Endothelial cell of umbilical vein (primary cell): ENCODE results near the gene XRCC2. TPM values are rescaled to one million over a fixed set of nuclear protein-coding genes. Genes with fewer than 3 reads are reported as not detected.

Experiments
- BruUV-seq: library from RNA; stranded (reverse); fragments of 400-500 nt; replicated peaks from 2 replicates; lab custom pipeline; 2021; lab: Mats Ljungman, UMichigan
- CTCF ChIA-PET: fragments of 300-600, 350-600 bp; sonication (Branson Sonifier 250); formaldehyde crosslinking; loops from one replicate; lab custom pipeline; 2021; ENCODE audit warnings: antibody characterized with exemption, inconsistent platforms; lab: Charles Lee
- POLR2A ChIA-PET: fragments of 300-600, 350-600 bp; sonication (Branson Sonifier 250); formaldehyde crosslinking; loops from one replicate; lab custom pipeline; 2021; ENCODE audit warnings: antibody characterized with exemption, inconsistent platforms; lab: Charles Lee
- DNase-seq: peaks from one replicate; pipeline ENCODE4 v3.0.0-alpha.2; 2011; ENCODE audit warnings: low read depth, low spot score
- FAIRE-seq: peaks from 2 replicates; lab custom pipeline; 2011; peaks lifted over from hg19 to GRCh38; lab: Jason Lieb, UNC
- H2AFZ ChIP-seq: 2 replicates; pipeline ENCODE4 v1.6.0; 2012; ENCODE audit warnings: low read depth, low read length, control low read depth, inconsistent platforms
- H3K27ac ChIP-seq: 2 replicates; pipeline ENCODE4 v1.5.1; 2011; ENCODE audit warnings: low read depth, mild to moderate bottlenecking, control low read depth, low read length, moderate library complexity; ENCODE audit not compliant: insufficient read depth
- H3K27me3 ChIP-seq, 2 experiments: 2 replicates each; pipeline versions ENCODE4 v1.6.0 to v1.6.1; 2011; ENCODE audit warnings: low read length in 2 of 2, mixed read lengths in 1 of 2; ENCODE audit not compliant: control insufficient read depth in 2 of 2, insufficient read depth in 2 of 2
- H3K36me3 ChIP-seq, 2 experiments: 2 replicates in 1 of 2; 3 replicates in 1 of 2; pipeline ENCODE4 v1.5.1; 2011; ENCODE audit warnings: low read length in 2 of 2, mild to moderate bottlenecking in 1 of 2, moderate library complexity in 1 of 2; ENCODE audit not compliant: control insufficient read depth in 2 of 2, insufficient read depth in 2 of 2; ENCODE audit errors: extremely low read depth in 1 of 2
- H3K4me1 ChIP-seq: 3 replicates; pipeline ENCODE4 v1.5.1; 2011; ENCODE audit warnings: mild to moderate bottlenecking, low read length; ENCODE audit not compliant: control insufficient read depth, insufficient read depth; ENCODE audit errors: extremely low read depth
- H3K4me2 ChIP-seq: 2 replicates; pipeline ENCODE4 v1.6.1; 2011; ENCODE audit warnings: low read length, control low read depth, mixed read lengths; ENCODE audit not compliant: insufficient read depth
- H3K4me3 ChIP-seq, 3 experiments: fragments of 200-600 bp in 1 of 3; sonication (generic), shearing (Covaris generic) in 1 of 3; replicated peaks in 1 of 3; 2 replicates each; pipeline ENCODE4 v1.5.1; 2011 to 2016; ENCODE audit warnings: control low read depth in 3 of 3, low read length in 3 of 3, mild to moderate bottlenecking in 2 of 3, inconsistent platforms in 1 of 3, low read depth in 1 of 3, moderate library complexity in 1 of 3; ENCODE audit not compliant: insufficient read depth in 1 of 3
- H3K79me2 ChIP-seq: 2 replicates; pipeline ENCODE4 v1.6.0; 2012; ENCODE audit warnings: low read length, inconsistent platforms; ENCODE audit not compliant: control insufficient read depth, insufficient read depth
- H3K9ac ChIP-seq: replicated peaks from 2 replicates; pipeline ENCODE3; 2011; ENCODE audit warnings: low read length, control low read depth; ENCODE audit not compliant: insufficient read depth; ENCODE audit errors: extremely low read depth
- H3K9me1 ChIP-seq: replicated peaks from 3 replicates; pipeline ENCODE4 v1.6.0; 2011; ENCODE audit warnings: mild to moderate bottlenecking, low read length; ENCODE audit not compliant: control insufficient read depth, insufficient read depth; ENCODE audit errors: extremely low read depth
- H3K9me3 ChIP-seq: replicated peaks from 2 replicates; pipeline ENCODE4 v1.5.1; 2012; ENCODE audit warnings: low read length, inconsistent platforms; ENCODE audit not compliant: control insufficient read depth, insufficient read depth
- H4K20me1 ChIP-seq: replicated peaks from 2 replicates; pipeline ENCODE3; 2011; ENCODE audit warnings: mild to moderate bottlenecking, low read length; ENCODE audit not compliant: control insufficient read depth, insufficient read depth; ENCODE audit errors: extremely low read depth
- EZH2 ChIP-seq: IDR thresholded peaks from 2 replicates; pipeline ENCODE4 v1.6.1; 2012; ENCODE audit warnings: borderline replicate concordance, low read depth, mild to moderate bottlenecking, moderate library complexity, low read length, inconsistent platforms; ENCODE audit not compliant: severe bottlenecking
- FOS ChIP-seq: IDR thresholded peaks from 2 replicates; pipeline ENCODE4 v1.6.1; 2011; ENCODE audit warnings: mild to moderate bottlenecking, low read length, moderate library complexity, borderline replicate concordance; ENCODE audit not compliant: insufficient read depth
- GATA2 ChIP-seq: IDR thresholded peaks from 2 replicates; pipeline ENCODE4 v1.7.0; 2011; ENCODE audit warnings: low read depth, mild to moderate bottlenecking, moderate library complexity, mixed read lengths, low read length; ENCODE audit not compliant: insufficient read length, insufficient read depth
- JUN ChIP-seq: IDR thresholded peaks from 2 replicates; pipeline ENCODE4 v1.6.1; 2011; ENCODE audit warnings: borderline replicate concordance, low read depth; ENCODE audit not compliant: insufficient read length, insufficient read depth
- MAX ChIP-seq: IDR thresholded peaks from 2 replicates; pipeline ENCODE4 v1.6.1; 2011; ENCODE audit not compliant: insufficient read depth, insufficient read length
- MYC ChIP-seq: IDR thresholded peaks from one replicate; pipeline ENCODE4 v1.6.1; 2011; ENCODE audit warnings: mild to moderate bottlenecking, low read depth, low read length
- POLR2A ChIP-seq: IDR thresholded peaks from 2 replicates; pipeline ENCODE4 v1.6.1; 2012; ENCODE audit warnings: low read depth, mild to moderate bottlenecking, control low read depth, low read length
- POLR2AphosphoS5 ChIP-seq: IDR thresholded peaks from 2 replicates; pipeline ENCODE4 v1.6.1; 2012; ENCODE audit warnings: low read depth, mild to moderate bottlenecking, control low read depth, low read length, moderate library complexity; ENCODE audit not compliant: insufficient read depth
- dilution Hi-C: fragments of 300-500 bp; cut with MboI; formaldehyde crosslinking; loops from one replicate; pipeline ENCODE4 v1.15.0; 2019; ENCODE audit warnings: low sequenced_read_pairs; ENCODE audit not compliant: extremely low pct_ligation_motif_present
- intact Hi-C: fragments of 100-400 bp; cut with micrococcal nuclease; formaldehyde crosslinking; loops from one replicate; pipeline ENCODE4 v1.10.0; 2022
- polyA plus RNA-seq, 4 experiments: library from polyadenylated mRNA; depleted of rRNA in 3 of 4; stranded (reverse) in 3 of 4; unstranded in 1 of 4; fragments of >200 nt; gene quantifications; 2 replicates each; pipeline versions ENCODE4 v1.2.1 to v1.2.3, GENCODE V29; 2011 to 2012; ENCODE audit warnings: missing spikeins in 1 of 4
- total RNA-seq: library from RNA; stranded (reverse); gene quantifications from 2 replicates; pipeline ENCODE4 v1.2.3, GENCODE V29; 2021
- TF ChIP-seq, protein P1 (sequence below), 2 donors: IDR thresholded peaks; 1 replicate in 1 of 2; 2 replicates in 1 of 2; pipeline ENCODE4 v1.5.1; 2011; ENCODE audit warnings: low read length in 2 of 2, mild to moderate bottlenecking in 2 of 2, moderate library complexity in 2 of 2, control low read depth in 1 of 2, inconsistent platforms in 1 of 2, low read depth in 1 of 2; ENCODE audit not compliant: insufficient read depth in 1 of 2; ENCODE audit errors: extremely low read depth in 1 of 2

The XRCC2 gene
- total and polyA plus RNA-seq, 2 donors (not counting 3 experiments of a cell fraction or from before 2014, with no cell fraction given) = 2.4 to 8.8 TPM

- H3K27me3 ChIP-seq = no peaks in the 10 kb centered on the region
- no peaks in the 10 kb centered on the region for H3K36me3 ChIP-seq
- H3K9me1 ChIP-seq = no peaks in the 10 kb centered on the region
- no peak for DNase-seq
- H3K79me2 ChIP-seq = no peaks in the 10 kb centered on the region
- H4K20me1 ChIP-seq = no peaks in the 10 kb centered on the region
- no peak for FAIRE-seq
- intact Hi-C loops (no loop called here), dilution Hi-C loops (no loop called here)
- H3K4me3 ChIP-seq = no peak overlapping the region
- H2AFZ ChIP-seq = no peak overlapping the region
- H3K4me1 ChIP-seq = no peaks in the 10 kb centered on the region
- H3K9ac ChIP-seq = no peak overlapping the region
- ChIA-PET CTCF (interaction anchor here (1.2 to 1.5 kb wide), 2 partner anchors 31 to 100 kb away, joined by 3 to 4 read pairs; no protein-coding TSS in a partner anchor), POLR2A (no interaction called here)
- BruUV-seq = no TSS peak
- TF ChIP-seq JUN = no peak
- no peak for TF ChIP-seq FOS
- TF ChIP-seq MYC = no peak
- TF ChIP-seq POLR2AphosphoS5 = no peak
- TF ChIP-seq EZH2 = no peak
- TF ChIP-seq GATA2 = no peak
- TF ChIP-seq POLR2A = no peak
- TF ChIP-seq, protein P1, sequence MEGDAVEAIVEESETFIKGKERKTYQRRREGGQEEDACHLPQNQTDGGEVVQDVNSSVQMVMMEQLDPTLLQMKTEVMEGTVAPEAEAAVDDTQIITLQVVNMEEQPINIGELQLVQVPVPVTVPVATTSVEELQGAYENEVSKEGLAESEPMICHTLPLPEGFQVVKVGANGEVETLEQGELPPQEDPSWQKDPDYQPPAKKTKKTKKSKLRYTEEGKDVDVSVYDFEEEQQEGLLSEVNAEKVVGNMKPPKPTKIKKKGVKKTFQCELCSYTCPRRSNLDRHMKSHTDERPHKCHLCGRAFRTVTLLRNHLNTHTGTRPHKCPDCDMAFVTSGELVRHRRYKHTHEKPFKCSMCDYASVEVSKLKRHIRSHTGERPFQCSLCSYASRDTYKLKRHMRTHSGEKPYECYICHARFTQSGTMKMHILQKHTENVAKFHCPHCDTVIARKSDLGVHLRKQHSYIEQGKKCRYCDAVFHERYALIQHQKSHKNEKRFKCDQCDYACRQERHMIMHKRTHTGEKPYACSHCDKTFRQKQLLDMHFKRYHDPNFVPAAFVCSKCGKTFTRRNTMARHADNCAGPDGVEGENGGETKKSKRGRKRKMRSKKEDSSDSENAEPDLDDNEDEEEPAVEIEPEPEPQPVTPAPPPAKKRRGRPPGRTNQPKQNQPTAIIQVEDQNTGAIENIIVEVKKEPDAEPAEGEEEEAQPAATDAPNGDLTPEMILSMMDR (IDR thresholded peaks at IDR 0.05; ENCODE audit: extremely low read depth in 1 of 2, insufficient read depth in 1 of 2, low read depth in 1 of 2, low read length in 2 of 2) = no peak
- TF ChIP-seq MAX = no peak
- H3K27ac ChIP-seq = no peak overlapping the region
- H3K9me3 ChIP-seq = no peaks in the 10 kb centered on the region
- no peak overlapping the region for H3K4me2 ChIP-seq
Observed at GRCh38 chr7:152607007-152607406, 68.9 kb downstream of the XRCC2 start.
